Measurements from ENCODE around the gene USP53. TPM values are rescaled to one million over a fixed set of nuclear protein-coding genes. Genes with fewer than 3 reads are reported as not detected.
A peak's percentile ranks its signal among the peaks of the same experiment; 100 is the strongest.

Gene USP53
- total and polyA plus RNA-seq, 2 of the 13 experiments (the other 11 are each of a cell fraction or from before 2014, with no cell fraction given): 5.3 to 8.1 TPM

GRCh38 chr4:119300101-119300978 is 87.8 kb downstream of the USP53 start (continued):
- TF ChIP-seq ZMAT5 (CRISPR knock-in tag; IDR thresholded peaks at IDR 0.05; ENCODE audit: borderline replicate concordance, low read depth): no peak
- TF ChIP-seq SETDB1 (CRISPR knock-in tag; IDR thresholded peaks at IDR 0.05; ENCODE audit: borderline replicate concordance): no peak
- TF ChIP-seq ATF7-NPFF (CRISPR knock-in tag; IDR thresholded peaks at IDR 0.05; ENCODE audit: low read depth): peak; percentile 79
- 0 out of 2 replicates have a peak, but pooled peaks have one; percentile 42 for TF ChIP-seq ATF6 (CRISPR knock-in tag; conservative IDR thresholded peaks at IDR 0.05)
- TF ChIP-seq ZNF432 (CRISPR knock-in tag; IDR thresholded peaks at IDR 0.05; ENCODE audit: borderline replicate concordance): no peak
- peak; percentile 76; the same call in 2 of the 3 replicates for TF ChIP-seq MXI1 (IDR thresholded peaks at IDR 0.05; ENCODE audit: borderline replicate concordance, low read depth, low read length)
- peak in 1 of 2 experiments; percentile 48; a peak in 2 of 4 replicates for TF ChIP-seq EP300 (IDR thresholded peaks at IDR 0.05; ENCODE audit: low read depth in 2 of 2, low read length in 2 of 2)
- no peak for TF ChIP-seq EP300 (CRISPR knock-in tag; IDR thresholded peaks at IDR 0.05; ENCODE audit: borderline replicate concordance)
- TF ChIP-seq NFIC (IDR thresholded peaks at IDR 0.05; ENCODE audit: low read length): 0 out of 2 replicates have a peak, but pooled peaks have one; percentile 9
- TF ChIP-seq ZNF274 (CRISPR knock-in tag; IDR thresholded peaks at IDR 0.05): peak; percentile 91
- peak; percentile 85; the same call in 1 of the 2 replicates for TF ChIP-seq ARNT2 (CRISPR knock-in tag; IDR thresholded peaks at IDR 0.05; ENCODE audit: low read depth)
- no peak for TF ChIP-seq ZBTB44 (CRISPR knock-in tag; IDR thresholded peaks at IDR 0.05)
- peak; percentile 78 for TF ChIP-seq MXD4 (CRISPR knock-in tag; IDR thresholded peaks at IDR 0.05)
- TF ChIP-seq ZNF354B (CRISPR knock-in tag; IDR thresholded peaks at IDR 0.05): no peak
- peak; percentile 77 for TF ChIP-seq GMEB1 (CRISPR knock-in tag; IDR thresholded peaks at IDR 0.05; ENCODE audit: borderline replicate concordance)
- peak; percentile 47; the same call in 1 of the 2 replicates for TF ChIP-seq ZKSCAN8 (CRISPR knock-in tag; IDR thresholded peaks at IDR 0.05; ENCODE audit: borderline replicate concordance)
- 0 out of 2 replicates have a peak, but pooled peaks have one; percentile 41 for TF ChIP-seq PATZ1 (CRISPR knock-in tag; IDR thresholded peaks at IDR 0.05)
- TF ChIP-seq ZNF275 (CRISPR knock-in tag; IDR thresholded peaks at IDR 0.05; ENCODE audit: borderline replicate concordance): peak; percentile 40; the same call in 1 of the 2 replicates
